ENCODE data around the gene CDC42BPB. TPM values are rescaled to one million over a fixed set of nuclear protein-coding genes. Genes with fewer than 3 reads are reported as not detected.

The CDC42BPB gene
- total and polyA plus RNA-seq, 11 donors: 31.1 to 124 (median 68.9) TPM

DNA sequence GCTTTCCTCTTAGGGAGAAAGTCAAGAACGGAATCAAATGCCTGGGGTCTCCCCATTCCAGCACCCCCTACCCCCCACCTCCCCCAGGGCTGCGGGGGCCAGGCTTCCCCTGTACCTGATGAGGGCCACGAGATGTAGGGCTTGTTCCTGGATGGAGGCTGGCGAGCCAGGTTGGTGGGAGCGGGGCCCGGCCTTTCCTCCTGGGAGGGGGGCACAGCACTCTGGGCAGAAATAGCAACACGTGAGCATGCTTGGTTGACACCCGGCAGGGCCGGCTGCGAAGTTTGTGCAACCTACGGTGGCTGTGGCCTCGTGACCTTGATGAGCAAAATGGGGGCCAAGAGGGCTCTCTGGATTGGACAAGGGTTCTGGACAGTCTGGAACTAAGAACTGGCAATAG lies 119.2 kb downstream of the CDC42BPB start:
- TF ChIP-seq CTCF (IDR thresholded peaks at IDR 0.05): no peak
- TF ChIP-seq POLR2A (IDR thresholded peaks at IDR 0.05): no peak
- Histone ChIP-seq H3K9me3 (no peaks in the 10 kb centered on the region), H3K27ac (no peak overlapping the region), H3K36me3 (peaks cover 0 to 92% (median 77%) of the 10 kb centered on the region in 9 donors), H3K4me1 (peaks cover 0 to 7% (median 0%) of the 10 kb centered on the region in 12 donors), H3K27me3 (no peaks in the 10 kb centered on the region), H3K4me3 (no peak overlapping the region)
- WGBS, 4 donors: 91 to 97% (median 94%) methylated on average over 12 of the region's 12 CpGs
- DNase-seq (no peak), ATAC-seq (no peak)
- intact Hi-C loops (cut with DNase I): no loop called here

GRCh38 chr14:102937331-102938175 lies 119.8 kb downstream of the CDC42BPB start:
- Histone ChIP-seq H3K36me3 (peaks cover 0 to 90% (median 75%) of the 10 kb centered on the region in 9 donors), H3K4me3 (no peak overlapping the region), H3K4me1 (peaks cover 0 to 7% (median 0%) of the 10 kb centered on the region in 12 donors), H3K27ac (no peak overlapping the region), H3K27me3 (no peaks in the 10 kb centered on the region), H3K9me3 (no peaks in the 10 kb centered on the region)
- TF ChIP-seq CTCF (IDR thresholded peaks at IDR 0.05) (no peak), POLR2A (IDR thresholded peaks at IDR 0.05) (no peak)
- WGBS, 4 donors: 91 to 96% (median 92%) methylated on average over 21 to 22 of the region's 22 CpGs
- DNase-seq: peak in 1 of 5 donors; percentile 12
- intact Hi-C loops (cut with DNase I): no loop called here
- no peak for ATAC-seq

GRCh38 chr14:102935756-102936155 lies 121.6 kb downstream of the CDC42BPB start:
- no peak for DNase-seq
- ATAC-seq: no peak
- TF ChIP-seq CTCF (IDR thresholded peaks at IDR 0.05) (no peak), POLR2A (IDR thresholded peaks at IDR 0.05) (no peak)
- peaks cover 0 to 77% (median 62%) of the 10 kb centered on the region in 9 donors for H3K36me3 ChIP-seq
- H3K9me3 ChIP-seq: no peaks in the 10 kb centered on the region
- H3K4me1 ChIP-seq: peaks cover 0 to under 1% (median 0%) of the 10 kb centered on the region in 12 donors
- 92 to 96% (median 94%) methylated on average over 4 of the region's 4 CpGs for WGBS, 4 donors
- H3K27ac ChIP-seq: no peak overlapping the region
- H3K4me3 ChIP-seq: no peak overlapping the region
- peaks cover 0 to 10% (median 0%) of the 10 kb centered on the region in 9 donors for H3K27me3 ChIP-seq
- intact Hi-C loops (cut with DNase I): no loop called here

- intact Hi-C loops (cut with DNase I): no loop called here
- WGBS, 4 donors: 92 to 96% (median 95%) methylated on average over 17 to 20 of the region's 20 CpGs
- TF ChIP-seq CTCF (IDR thresholded peaks at IDR 0.05): no peak
- no peak for TF ChIP-seq POLR2A (IDR thresholded peaks at IDR 0.05)
- DNase-seq: no peak
- Histone ChIP-seq H3K27ac (no peak overlapping the region), H3K9me3 (no peaks in the 10 kb centered on the region), H3K4me1 (peaks cover 9 to 21% (median 14%) of the 10 kb centered on the region in 12 donors), H3K36me3 (peaks cover 0 to 57% (median 43%) of the 10 kb centered on the region in 9 donors), H3K27me3 (peaks cover 12 to 31% (median 18%) of the 10 kb centered on the region in 9 donors), H3K4me3 (no peak overlapping the region)
- ATAC-seq: no peak
Measured at GRCh38 chr14:102933618-102934231, 123.6 kb downstream of the CDC42BPB start.
